ENCODE results near the gene TOE1.

TOE1 gene

GRCh38 chr1:45373573-45373972, 33.6 kb downstream of the TOE1 start:
- TF ChIP-seq, protein P1, sequence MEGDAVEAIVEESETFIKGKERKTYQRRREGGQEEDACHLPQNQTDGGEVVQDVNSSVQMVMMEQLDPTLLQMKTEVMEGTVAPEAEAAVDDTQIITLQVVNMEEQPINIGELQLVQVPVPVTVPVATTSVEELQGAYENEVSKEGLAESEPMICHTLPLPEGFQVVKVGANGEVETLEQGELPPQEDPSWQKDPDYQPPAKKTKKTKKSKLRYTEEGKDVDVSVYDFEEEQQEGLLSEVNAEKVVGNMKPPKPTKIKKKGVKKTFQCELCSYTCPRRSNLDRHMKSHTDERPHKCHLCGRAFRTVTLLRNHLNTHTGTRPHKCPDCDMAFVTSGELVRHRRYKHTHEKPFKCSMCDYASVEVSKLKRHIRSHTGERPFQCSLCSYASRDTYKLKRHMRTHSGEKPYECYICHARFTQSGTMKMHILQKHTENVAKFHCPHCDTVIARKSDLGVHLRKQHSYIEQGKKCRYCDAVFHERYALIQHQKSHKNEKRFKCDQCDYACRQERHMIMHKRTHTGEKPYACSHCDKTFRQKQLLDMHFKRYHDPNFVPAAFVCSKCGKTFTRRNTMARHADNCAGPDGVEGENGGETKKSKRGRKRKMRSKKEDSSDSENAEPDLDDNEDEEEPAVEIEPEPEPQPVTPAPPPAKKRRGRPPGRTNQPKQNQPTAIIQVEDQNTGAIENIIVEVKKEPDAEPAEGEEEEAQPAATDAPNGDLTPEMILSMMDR (IDR thresholded peaks at IDR 0.05; ENCODE audit: insufficient read depth, low read depth, low read length, missing control alignments), result no peak
- H3K4me3 ChIP-seq (ENCODE audit: low read depth, low read length), result no peak overlapping the region
- DNase-seq (ENCODE audit: low read depth), result no peak

DNA sequence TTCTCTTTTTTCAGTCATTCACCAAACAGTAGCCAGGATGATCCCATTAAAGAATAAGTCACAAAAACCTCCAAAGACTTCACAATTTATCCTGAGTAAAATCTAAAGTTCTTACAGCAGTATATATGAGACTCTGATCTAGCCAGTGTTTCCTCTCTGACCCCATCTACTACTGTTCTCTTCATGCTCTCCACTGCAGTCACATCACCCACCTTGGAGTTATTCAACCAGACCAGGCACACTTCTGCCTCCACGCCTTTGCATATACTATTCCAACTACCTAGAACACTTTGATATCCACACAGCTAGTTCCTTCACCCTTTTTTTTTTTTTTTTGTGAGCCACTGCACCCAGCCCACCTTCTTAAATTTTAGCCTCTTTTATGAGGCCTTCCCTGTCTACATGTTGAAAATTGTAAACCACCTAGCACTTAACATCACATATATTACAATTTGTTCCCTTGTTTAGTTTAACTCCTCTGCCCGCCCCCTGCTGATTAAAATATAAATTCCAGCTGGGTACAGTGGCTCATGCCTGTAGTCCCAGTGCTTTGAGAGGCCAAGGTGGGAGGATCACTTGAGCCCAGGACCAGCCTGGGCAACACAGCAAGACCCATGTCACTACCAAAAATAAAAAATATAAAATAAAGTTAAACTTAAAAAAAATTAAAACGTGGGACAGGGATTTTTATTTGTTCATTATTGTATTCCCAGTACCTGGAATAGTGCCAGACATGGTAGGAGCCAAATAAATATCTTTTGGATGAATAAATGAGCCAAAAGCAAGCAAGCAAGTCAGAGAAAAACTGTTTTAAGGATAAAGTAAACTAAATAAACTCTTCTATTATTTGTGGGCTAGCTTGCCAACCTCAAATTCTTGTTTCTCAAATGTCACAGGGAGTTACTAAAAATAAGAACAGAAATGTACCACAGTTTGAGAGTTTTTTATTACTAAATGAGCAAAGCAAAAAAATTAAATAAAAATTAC, 35.4 kb downstream of the TOE1 start:
- TF ChIP-seq, protein P1 (IDR thresholded peaks at IDR 0.05; ENCODE audit: insufficient read depth, low read depth, low read length, missing control alignments), result no peak
- H3K4me3 ChIP-seq (ENCODE audit: low read depth, low read length), result no peak overlapping the region
- DNase-seq (ENCODE audit: low read depth), result peak; percentile 30

GRCh38 chr1:45378184-45378583, 38.2 kb downstream of the TOE1 start:
- TF ChIP-seq, protein P1 (IDR thresholded peaks at IDR 0.05; ENCODE audit: insufficient read depth, low read depth, low read length, missing control alignments), result no peak
- no peak overlapping the region for H3K4me3 ChIP-seq (ENCODE audit: low read depth, low read length)
- DNase-seq (ENCODE audit: low read depth), result no peak

DNA sequence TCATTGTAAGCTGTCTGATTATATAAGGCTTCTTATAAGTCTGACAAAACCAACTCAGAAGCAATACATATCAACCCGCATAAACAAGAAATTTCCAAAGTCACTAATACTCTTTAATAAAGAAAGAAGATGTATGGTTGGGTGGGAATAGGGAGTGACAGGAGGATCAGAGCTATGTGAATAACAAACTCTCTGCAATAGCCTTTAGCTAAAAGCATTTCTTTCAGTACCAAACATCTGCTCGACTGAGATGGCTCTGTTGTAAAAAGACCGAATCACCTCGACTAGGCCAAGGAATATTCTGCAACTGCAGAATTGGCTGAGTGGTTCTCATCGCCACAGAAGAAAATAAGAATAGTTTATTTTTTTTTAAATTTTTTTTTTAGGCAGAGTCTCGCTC, 39.6 kb downstream of the TOE1 start:
- TF ChIP-seq, protein P1 (IDR thresholded peaks at IDR 0.05; ENCODE audit: insufficient read depth, low read depth, low read length, missing control alignments), result no peak
- DNase-seq (ENCODE audit: low read depth), result no peak
- no peak overlapping the region for H3K4me3 ChIP-seq (ENCODE audit: low read depth, low read length)

DNA sequence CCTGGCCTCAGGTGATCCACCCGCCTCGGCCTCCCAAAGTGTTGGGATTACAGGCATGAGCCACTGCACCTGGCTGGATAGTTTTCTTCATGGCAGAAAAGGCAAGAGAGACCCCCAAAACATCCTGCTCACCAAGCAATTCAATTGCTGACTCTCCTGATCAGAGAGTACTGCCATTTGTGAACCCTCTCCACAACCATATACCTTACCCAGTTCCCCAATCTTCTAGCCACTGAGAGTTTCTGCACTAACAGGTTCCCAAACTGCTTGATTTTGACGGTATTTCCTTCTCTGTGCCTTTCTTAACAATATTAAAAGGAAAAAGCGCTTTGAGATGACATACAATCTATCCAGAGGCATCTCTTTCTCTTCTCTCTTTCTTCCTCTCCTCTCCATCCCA, 40.2 kb downstream of the TOE1 start:
- no peak overlapping the region for H3K4me3 ChIP-seq (ENCODE audit: low read depth, low read length)
- peak; percentile 28 for DNase-seq (ENCODE audit: low read depth)
- TF ChIP-seq, protein P1 (IDR thresholded peaks at IDR 0.05; ENCODE audit: insufficient read depth, low read depth, low read length, missing control alignments), result no peak

DNA sequence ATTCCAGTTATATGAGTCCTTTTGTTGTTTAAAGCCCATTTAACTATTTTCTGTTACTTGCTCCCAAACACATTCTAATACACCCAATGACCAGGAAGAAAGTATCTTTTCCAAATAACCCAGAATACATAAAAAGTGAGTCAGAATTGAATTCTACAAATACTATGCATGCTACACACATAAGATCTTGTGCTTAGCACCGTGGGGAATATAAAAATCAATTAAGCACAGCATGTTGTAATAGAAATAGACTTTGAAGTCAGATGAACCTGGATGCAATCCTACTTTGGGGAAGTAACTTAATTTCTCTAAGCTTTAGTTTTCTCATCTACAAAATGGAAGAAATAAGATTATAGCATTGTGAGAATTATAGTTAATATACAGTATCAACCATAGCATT, 40.8 kb downstream of the TOE1 start:
- no peak for DNase-seq (ENCODE audit: low read depth)
- H3K4me3 ChIP-seq (ENCODE audit: low read depth, low read length), result no peak overlapping the region
- TF ChIP-seq, protein P1 (IDR thresholded peaks at IDR 0.05; ENCODE audit: insufficient read depth, low read depth, low read length, missing control alignments), result no peak

Measured in GM12865 (cell line).